ENCODE data around the gene CDK14.

The CDK14 gene

DNA sequence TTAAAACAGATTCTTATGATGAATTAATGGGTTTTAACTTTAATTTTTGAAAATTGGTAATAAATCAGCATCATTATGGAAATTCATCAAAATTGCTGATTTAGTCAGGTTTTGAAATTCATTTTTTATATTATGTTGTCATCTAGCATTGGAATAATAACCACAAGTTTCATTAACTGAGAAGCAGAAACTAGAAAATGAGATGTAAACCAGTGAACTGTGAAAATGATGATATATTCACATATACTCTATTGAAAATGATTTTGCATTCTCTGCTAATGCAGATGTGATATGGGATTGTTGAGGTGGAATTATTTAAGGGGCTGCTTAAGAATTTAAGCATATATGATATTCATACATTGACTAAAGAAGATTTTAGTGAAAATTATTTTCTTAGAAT lies 352.0 kb downstream of the CDK14 start:
- DNase-seq (ENCODE audit: low read depth in 2 of 2), result no peak

DNA sequence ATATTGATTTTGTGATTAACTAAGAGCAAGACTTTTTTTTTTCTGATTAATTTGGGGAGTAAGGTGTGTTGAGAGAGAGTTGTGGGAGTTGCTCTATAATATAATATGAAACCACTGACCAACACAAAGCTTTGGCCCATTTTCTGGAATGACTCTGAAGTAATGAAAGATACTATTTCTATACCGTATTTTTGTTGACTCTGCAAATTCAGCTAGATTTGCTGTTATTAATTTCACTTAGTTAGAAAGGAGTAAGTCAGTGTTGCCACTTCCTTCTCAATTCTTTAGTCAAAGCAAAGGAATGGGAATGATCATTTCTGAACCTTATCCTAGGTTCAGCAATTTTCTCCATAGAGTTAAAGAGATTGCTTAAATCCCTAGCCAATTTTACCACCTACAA lies 355.1 kb downstream of the CDK14 start:
- no peak for DNase-seq (ENCODE audit: low read depth in 2 of 2)

DNA sequence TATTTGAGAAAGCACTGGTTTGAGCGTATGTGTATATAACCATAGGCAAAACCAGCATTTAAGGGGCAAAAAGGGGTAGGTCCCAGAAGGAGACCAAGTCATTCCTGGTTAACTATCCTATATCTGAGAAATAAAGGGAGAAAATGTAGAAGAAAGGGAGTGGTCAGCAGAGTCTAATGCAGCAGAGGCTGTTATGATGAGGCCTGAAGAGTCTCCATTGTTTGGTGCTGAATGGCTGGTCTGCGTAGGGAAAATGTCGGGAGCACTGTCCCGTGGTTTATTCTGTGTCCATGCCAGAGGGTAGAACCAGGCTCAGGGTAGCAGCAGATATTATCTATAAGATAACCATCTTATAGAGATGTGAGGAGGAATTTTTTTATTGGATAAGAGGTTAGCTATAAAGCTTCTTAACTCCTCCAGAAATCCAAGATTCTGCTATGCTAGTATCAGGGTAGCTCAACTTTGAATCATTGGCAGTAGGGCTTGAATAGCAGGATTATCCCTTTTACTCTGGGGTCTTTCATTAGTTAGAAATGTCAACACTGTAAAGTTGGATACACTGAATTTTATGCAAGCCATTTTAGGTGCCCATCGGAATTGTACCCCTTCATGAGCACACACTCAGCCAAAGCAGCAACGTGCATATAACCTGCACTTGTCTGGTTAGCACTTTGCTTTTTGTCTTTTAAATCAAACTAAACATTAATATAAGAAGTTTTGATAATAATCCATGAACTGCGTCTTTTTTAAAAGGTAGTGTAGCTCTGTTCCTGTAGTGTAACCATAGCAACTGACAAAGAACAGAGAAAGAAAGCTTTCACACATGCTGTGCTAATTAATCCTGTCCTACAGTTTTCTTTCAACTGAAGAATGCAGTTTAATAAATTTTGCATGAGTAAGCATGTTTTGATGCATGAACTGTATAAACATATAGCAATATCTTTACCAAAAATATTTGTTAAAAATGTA lies 356.1 kb downstream of the CDK14 start:
- DNase-seq (ENCODE audit: low read depth in 2 of 2), result no peak

DNA sequence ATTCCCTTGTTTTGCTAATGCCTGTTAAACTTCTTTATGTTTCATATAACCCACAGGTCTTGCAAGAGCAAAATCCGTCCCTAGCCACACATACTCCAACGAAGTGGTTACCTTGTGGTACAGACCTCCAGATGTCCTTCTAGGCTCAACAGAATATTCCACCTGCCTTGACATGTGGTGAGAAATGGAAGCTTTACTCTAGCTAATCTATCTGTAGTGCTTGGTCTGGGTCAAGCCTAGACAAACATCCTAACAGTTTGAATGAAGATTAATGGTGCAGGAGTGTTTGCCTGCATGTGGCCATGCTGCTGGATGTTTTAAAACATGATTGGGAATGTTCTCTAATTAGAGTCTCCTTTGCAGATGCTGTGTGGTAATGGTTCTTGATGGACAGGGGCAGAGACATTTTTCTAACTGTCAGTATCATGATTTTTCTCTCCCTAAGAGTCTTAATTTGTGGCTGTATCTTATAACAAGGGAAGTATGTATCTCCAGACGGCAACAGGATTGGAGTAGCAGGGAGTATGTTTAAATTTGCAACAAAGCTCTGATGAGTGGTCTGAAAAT lies 359.6 kb downstream of the CDK14 start:
- DNase-seq (ENCODE audit: low read depth in 2 of 2), result no peak

DNA sequence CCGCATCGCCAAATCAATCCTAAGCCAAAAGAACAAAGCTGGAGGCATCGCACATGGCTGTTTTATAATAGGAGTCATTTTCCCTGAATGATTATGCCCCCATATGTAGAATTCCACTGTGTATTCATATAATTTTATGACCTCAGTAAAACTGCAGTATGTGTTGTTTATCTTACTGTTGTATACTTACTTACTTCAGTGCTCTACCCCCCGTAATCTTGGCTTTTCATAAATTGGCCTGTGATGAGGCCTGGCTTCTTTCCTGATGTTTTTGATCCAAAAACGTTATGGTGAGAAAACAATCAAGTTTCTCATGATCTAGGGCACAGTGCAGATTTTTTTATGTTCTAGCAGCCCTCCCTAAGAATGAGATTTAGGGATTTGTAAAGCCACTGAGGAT lies 361.8 kb downstream of the CDK14 start:
- DNase-seq (ENCODE audit: low read depth in 2 of 2), result no peak

DNA sequence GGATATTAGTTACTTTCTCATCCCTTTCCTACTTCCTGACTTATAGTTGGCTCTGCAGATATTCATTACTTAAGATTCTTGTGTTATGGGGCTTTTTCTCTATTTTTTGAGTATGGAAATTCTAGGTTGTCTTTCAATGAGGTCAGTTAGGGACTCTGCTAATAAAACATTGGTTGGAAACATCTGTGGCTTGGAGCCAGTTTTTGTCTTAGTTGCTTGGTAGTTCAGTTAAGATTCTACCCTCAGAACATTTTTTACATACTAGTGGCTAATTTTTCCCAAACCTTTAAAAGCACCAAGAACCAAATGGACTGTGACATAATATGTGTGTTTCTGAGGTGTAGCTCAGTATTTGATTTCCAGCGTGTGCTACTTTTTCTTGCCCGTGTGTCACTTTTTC lies 362.5 kb downstream of the CDK14 start:
- no peak for DNase-seq (ENCODE audit: low read depth in 2 of 2)

DNA sequence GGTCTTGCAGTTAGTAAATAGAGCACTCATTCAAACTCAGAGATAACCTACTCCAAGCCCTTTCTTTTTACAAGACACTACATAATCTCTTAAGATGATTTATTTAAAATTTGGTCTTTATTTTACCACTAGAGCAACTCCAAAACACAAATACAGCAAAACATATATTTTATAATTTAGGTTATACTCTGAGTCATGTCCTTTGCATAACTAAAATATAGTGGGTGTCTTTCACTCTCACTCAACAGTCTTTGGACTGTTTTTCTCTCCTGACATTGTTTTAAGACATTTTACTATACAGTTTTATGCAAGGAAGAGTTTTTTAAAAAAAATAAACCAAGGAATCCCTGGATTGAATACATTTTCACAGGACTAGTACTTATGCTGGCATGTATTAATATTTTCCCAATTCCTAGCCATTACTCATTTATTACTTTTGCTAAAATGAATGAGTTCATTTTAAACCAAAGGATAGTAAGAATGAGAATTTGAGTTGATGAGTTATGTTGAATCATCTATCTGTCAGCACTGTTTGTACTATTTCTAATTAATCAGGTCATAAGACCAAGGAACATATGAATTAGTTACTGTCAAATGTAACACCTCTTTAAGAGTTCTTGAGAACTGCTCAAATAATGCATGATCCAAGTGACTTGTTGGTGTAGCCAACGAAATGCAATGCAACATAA lies 365.1 kb downstream of the CDK14 start:
- DNase-seq (ENCODE audit: low read depth in 2 of 2), result no peak

DNA sequence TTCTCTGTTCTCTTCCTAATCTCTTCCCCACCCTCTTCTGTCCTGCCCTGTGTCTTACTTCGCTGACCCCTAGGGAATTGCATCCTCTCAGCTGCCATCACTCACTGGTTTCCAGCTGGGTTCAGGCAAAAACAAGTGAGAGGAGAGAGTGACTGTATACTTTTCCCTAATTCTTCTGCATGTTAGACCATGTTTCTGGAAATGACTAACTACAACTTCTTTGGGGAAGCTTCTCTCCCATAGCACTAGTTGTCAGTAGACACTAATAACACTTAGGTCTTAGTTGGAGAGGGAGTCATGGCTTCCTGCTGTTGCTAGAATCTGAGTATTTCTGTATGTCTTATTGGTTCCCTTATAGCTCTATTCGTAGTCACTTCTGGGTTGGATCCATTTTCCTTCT lies 369.1 kb downstream of the CDK14 start:
- DNase-seq (ENCODE audit: low read depth in 2 of 2), result no peak

DNA sequence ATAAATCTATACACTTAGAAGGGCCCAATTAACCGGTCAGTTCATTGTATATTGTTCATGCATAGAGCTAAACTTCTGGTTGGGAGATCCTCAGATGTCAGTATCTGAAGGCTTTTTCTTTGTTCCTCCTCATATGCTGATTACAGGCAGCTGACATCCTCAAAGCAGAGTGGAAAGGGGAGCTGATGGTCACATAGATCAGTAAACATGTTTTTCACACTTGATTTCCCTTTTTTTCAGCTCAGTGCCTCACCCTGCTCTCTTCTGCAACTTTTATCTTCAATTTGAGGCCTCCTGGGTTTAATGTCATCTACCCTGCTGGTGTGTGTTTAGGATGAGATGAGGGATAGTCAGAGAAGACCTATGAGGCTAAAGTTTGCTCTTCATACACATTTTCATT lies 370.2 kb downstream of the CDK14 start:
- no peak for DNase-seq (ENCODE audit: low read depth in 2 of 2)

DNA sequence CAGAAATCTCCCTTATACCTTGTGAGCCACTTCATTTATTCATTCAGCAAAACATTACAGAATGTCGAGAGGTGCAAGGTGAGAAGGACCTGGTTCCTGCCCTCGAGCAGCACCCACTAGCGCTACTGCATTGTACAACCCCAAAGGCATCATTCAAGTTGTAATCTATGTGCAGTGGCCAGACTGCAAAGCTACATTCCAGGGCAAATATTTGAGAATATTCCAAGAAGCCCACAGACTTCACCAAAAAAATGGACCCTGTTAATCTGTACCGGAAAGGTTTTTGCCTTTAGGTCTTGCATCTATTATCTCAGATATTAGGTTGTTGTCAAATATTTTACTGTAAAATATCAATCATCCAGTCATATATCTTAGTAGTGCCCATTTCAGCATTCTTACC lies 372.8 kb downstream of the CDK14 start:
- no peak for DNase-seq (ENCODE audit: low read depth in 2 of 2)

DNA sequence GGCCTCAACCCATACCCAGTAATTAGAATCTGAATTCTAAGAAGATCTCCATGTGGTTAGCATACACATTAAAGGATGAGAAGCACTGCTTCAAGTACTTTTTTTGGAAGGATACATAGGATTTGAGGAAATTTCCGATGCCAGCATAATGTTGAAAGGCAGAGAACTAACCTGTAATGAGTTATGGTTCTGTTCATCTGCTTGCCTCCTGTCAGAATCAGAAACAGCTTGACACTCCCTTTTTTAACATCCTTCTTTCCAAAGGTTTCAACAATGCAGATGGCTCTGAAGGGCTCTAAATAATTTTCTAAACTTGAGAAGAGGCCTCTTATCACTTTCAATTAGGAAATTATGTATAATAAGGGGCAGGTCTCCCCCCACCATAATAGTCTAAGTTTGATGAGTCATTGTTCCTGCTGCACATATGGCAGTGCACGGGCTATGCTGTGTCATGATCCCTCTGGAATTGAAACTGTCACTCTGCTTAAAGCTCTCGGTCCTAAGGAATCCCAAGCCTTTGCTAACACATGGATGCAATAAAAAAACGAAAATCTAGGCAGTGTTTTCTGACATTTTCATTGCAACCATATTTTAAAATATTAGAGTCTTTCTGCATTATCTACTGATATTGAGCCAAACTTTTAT lies 376.9 kb downstream of the CDK14 start:
- no peak for DNase-seq (ENCODE audit: low read depth in 2 of 2)

DNA sequence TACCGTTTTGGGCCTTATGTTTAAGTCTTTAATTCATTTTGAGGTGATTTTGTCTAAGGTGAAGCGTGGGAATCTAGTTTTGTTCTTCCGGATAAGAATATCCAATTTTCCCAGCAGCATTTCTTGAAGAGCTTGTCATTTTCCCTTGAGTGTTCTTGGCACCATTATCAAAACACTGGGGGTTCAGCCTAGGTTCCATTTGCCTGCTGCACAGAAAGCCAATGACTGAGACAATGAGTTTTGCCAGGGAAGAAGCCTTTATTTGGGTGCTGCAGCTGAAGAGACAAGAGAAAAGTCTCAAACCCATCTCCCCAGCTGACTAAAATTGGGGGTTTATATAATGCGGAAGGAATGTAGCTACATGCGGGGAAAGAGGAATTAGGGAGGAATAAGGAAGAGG lies 380.9 kb downstream of the CDK14 start:
- DNase-seq (ENCODE audit: low read depth in 2 of 2), result no peak

DNA sequence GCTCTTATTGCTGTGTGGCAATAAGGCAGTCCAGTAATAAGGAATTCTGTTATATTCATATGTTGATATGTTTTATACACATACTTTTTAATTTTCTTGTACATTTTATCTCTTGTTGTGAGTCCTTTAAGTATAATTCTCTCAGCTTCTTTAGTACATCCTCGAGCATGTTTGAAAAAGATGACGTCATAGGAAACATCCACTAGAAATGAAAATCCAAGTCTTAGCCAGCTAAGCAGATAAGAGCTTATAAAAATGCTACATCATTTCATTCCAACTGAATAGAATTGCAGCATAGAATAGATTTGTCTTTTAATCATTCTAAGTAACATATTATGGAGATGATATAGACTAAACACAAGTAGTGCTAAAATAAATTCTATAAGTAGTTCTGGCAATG lies 384.4 kb downstream of the CDK14 start:
- DNase-seq (ENCODE audit: low read depth in 2 of 2), result no peak

DNA sequence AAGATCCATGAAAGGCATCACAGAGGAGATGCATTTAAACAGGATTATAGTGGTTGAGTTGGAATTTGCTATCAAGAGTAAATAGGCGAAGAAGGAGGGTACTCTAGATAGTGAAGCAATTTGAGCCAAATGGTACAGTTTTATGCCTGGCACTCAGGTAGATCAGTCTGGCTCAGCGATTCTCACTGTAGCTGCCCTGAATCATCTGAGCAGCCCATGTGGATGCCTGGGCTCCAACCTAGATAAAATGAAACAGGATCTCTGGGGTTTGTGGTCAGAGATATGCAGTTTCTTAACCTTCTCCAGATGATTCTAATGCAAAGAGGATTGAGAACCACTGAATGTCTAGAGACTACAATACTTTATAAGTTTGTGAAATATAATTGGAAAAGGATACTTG lies 386.1 kb downstream of the CDK14 start:
- no peak for DNase-seq (ENCODE audit: low read depth in 2 of 2)

DNA sequence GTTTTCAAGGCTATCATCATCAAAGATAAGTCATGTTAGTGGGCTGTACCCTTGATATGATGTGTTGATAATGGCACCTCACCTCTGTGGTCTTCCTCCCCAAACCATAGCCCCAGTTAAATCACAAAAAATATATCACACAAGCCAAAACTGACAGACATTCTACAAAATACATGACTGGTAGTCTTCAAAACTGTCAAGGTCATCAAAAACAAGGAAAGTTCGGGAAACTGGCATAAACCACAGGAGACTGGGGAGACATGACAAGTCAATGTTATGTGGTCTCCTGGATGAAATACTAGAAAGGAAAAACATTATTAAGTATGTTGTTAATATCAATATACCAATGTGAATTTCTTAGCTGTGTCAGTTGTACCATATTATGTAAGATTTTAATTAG lies 388.6 kb downstream of the CDK14 start:
- no peak for DNase-seq (ENCODE audit: low read depth in 2 of 2)

DNA sequence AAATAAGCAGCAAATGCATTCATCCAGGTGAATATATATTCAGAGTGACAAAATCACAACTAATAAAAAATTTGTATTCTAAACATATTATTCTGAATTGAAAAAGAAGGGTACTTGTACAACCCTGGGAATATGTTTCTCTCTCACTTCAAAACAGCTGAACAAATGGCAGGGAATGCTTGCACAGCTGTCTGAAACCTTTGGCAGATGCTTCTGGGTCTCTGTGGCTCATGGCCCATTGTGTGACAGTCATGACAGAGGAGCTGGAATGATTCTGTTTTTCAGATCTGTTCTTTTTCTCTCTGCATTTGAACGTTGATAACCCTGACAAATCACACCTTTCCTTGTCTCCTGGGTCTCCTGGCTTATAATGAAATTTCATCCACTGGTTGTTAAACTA lies 392.4 kb downstream of the CDK14 start:
- DNase-seq (ENCODE audit: low read depth in 2 of 2), result no peak

DNA sequence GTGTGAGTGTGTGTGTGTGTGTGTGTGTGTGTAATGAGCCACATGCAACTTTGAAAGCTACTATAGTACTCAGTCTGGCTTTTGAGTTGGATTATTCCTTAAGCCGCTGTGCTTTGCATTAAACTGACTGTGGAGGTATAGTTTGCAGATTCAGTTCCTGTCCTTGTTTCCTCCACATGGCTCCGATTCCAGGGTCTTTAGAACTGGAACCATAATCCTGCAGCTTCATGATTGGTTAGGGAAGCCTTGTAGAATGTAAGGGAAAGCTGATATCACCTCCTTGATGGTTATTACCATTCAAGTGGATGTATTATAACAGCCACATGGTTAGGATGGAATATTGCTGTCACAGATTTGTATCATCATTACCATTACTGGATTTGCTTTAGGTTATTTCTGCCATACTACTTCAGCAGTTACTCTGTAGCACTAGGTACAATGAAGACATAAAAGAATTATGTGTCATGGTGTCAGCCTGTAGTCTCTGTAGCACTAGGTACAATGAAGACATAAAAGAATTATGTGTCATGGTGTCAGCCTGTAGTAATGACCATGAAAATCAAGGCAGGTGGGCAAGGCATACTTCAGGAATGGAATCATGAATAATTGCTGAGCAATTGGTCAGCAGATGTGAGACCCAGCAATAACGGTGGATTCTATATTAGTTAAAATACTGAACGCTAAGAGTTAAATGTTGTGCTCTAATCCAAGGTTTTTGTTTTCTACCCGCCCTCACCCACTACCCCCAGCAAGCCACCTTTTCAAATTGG lies 393.1 kb downstream of the CDK14 start:
- DNase-seq (ENCODE audit: low read depth in 2 of 2), result no peak

DNA sequence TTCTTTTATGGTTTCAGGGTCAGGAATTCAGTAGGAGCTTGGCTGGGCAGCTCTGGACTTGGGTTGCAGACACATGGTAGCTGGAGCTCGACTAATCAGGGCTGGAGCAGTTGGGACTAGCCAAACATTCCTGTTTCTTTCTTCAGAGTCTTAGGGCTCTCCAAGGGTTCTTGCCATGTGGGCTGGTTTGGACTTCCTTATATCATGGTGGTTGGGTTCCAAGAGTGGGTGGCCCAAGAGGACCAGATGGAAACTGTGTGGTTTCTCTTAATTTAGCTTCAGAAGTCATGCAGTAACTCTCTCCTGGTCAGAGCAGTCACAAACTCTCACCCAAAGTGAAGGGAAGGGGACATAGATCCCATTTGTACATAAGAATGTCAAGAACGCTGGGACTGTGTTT lies 398.0 kb downstream of the CDK14 start:
- DNase-seq (ENCODE audit: low read depth in 2 of 2), result no peak

DNA sequence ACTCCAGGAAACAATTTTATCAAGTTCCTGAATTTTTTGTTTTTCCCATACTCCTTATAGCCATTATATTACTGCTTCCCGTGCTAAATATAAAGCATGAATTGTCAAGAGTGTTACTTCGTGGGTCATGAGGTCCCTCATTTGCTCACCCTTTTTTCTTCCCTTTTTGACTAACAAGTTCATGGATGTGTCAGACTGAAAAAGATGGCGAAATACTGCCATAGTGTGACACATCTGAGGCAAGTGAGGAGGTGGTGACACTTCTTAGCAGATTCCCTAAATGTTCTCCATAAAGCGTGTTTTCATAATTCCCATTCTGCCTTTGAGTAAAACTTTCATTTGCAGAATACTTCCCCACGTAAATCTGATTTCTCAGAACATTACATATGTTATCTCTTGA lies 398.5 kb downstream of the CDK14 start:
- no peak for DNase-seq (ENCODE audit: low read depth in 2 of 2)

DNA sequence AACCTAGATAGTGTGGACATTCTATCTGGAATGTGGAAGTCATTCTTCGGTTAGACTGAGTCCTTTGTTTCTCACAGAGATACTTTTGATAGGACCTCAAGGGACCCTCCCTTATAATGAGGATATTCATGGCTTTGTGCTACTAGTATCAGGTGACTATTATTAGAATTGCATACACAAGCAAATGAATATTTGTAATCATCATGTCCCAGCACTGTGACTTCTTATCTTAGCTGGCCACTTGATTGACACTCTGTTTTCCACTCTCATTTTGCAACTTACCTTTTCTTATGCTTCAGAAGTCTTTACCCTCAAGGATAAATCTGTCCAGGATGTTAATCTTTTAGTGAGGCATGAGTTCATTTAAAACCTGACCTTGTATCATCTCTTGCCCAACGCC lies 399.9 kb downstream of the CDK14 start:
- no peak for DNase-seq (ENCODE audit: low read depth in 2 of 2)

All from stimulated activated CD8-positive, alpha-beta memory T cell treated with anti-CD3 and anti-CD28 coated beads, Interleukin-2, amount 100 ng/mL, for 1 hour (primary cell).